ENCODE results near the gene ORMDL2.

DNA sequence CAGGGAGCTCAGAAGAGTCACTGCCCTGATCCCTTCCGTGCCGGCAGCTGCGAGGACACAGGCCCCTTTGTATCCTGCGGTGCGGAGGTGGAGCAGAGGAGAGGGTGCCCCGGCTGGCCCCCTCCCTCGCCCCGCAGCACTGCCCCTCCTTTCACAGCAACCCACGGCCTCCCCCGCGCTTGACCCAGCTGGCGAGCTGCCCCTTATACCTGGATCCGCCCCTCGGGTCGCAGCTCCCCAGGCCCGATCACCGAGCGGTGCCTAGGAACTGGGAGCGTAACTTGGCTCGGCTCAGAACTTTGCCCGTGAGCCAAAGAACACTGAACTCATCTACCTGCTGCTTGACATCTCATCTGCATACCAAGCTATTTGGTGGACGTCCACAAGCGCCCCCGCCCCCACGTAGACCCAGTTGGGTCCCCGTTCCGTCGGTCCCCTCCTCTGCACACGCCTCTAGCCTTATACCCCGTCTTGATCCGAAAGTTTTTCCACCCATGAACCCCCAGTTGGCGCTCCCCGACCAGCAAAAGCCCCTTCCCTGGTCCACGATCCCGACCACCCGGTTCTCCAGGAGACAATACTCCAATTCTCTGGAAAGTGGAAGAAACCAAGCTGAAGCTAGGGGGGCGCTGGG lies 12.2 kb downstream of the ORMDL2 start:
- no peak for TF ChIP-seq POLR2A (IDR thresholded peaks at IDR 0.05; ENCODE audit: low read length)
- no peak for TF ChIP-seq GATA1 (IDR thresholded peaks at IDR 0.05; ENCODE audit: low read depth, low read length)

Measured in erythroblast (primary cell).